Uterus (tissue), 2 donors: Measurements from ENCODE around the gene MASP1.

Source experiments
- CTCF ChIP-seq, 4 experiments: fragments of 200-600 bp in 2 of 4; fragments of 450-650 bp in 2 of 4; sonication (generic) in 2 of 4; IDR thresholded peaks; one replicate each; pipeline ENCODE4 v1.5.1; 2016 to 2019; ENCODE audit warnings: antibody characterized with exemption in 4 of 4, mild to moderate bottlenecking in 2 of 4, moderate library complexity in 1 of 4
- POLR2A ChIP-seq, 2 donors: fragments of 450-650 bp; IDR thresholded peaks; one replicate each; pipeline ENCODE4 v1.6.1; 2016; ENCODE audit warnings: antibody characterized with exemption in 2 of 2, mild to moderate bottlenecking in 1 of 2, moderate library complexity in 1 of 2

GRCh38 chr3:187198490-187198889 is 93.0 kb downstream of the MASP1 start:
- TF ChIP-seq POLR2A (IDR thresholded peaks at IDR 0.05): no peak
- TF ChIP-seq CTCF (IDR thresholded peaks at IDR 0.05): no peak
